ENCODE measurements around the gene ST6GAL2. TPM values are rescaled to one million over a fixed set of nuclear protein-coding genes. Genes with fewer than 3 reads are reported as not detected.

The ST6GAL2 gene
- total RNA-seq, 1 donor from 2014 or later: 0.45 TPM

DNA sequence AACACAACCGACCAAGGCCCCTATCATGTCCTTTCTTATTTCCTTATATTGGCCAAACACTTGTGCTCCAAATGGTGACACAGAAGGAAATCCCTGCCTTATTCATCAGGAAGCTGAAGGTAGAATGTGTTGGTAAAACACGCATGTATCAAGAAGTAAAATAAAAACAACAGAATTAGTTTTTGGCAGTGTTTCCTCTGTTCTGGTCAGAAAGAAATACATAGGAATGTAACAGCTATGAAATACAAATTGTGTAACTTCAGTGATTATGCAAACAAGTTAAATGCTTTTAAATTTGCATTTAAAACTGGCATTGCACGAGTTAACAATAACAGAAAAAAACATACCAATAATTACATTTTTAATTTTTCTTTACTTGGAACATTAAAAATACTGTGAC is 19.3 kb downstream of the ST6GAL2 start:
- no peak for DNase-seq (ENCODE audit: low spot score)

DNA sequence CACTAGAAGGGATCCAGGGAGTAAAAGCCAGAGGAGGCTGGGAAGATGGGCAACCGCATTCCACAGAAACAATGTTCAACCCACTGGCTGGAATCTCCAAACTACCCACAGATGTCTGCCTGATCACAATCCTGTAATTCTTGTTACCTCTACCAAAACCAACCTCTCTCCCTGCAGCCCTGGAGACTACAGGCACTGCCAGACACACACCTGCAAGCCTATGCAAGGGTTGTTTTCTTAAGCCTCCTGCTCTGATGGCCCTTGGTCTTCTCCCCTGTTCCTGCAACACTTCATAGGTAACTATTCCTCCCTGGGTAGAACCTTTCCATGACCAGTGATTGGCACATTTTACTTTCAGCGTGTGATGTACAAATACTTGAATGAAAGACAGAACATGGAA is 21.9 kb downstream of the ST6GAL2 start:
- no peak for DNase-seq (ENCODE audit: low spot score)

- no peak for DNase-seq (ENCODE audit: low spot score)
Observed at GRCh38 chr2:106863387-106863786, 22.6 kb downstream of the ST6GAL2 start.

DNA sequence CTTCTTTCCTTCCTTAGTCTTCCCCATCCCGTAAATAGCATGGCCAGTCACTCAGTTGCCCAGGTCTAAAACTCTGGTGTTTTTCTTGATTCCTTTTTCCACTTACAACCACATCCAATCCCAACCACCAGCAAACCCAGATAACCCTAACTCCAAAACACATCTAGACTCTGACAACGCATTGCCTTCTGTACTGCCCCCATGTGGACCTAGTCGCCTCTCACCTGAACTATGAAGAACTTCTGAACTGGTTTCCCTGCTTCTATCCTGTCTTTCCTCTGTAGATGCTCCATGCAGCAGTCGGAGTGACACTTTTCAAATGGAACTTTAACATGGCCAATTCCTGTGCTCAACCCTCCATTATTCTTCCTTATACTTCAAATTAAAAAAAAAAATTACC is 26.5 kb downstream of the ST6GAL2 start:
- no peak for DNase-seq (ENCODE audit: low spot score)

DNA sequence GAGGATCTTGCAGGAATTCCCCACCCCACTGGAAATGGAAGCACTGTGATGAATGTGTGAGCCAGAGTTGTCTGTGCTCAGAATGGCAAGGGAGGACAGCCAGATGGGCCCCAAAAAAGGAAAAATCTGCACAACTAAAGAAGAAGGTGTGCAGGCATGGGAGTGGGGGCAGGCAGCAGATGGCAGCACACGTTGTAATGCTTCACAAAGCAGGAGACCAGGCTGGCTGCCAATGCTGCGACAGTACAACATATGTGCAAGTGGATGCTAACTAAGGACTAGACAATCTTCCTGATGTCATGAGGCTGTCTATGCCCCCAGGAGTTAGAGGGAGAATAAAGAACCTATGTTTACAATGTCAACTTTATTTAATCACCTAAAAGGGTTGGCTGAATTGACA is 27.2 kb downstream of the ST6GAL2 start:
- no peak for DNase-seq (ENCODE audit: low spot score)

- no peak for DNase-seq (ENCODE audit: low spot score)
Observed at GRCh38 chr2:106857882-106858478, 28.0 kb downstream of the ST6GAL2 start.

- no peak for DNase-seq (ENCODE audit: low spot score)
Observed at GRCh38 chr2:106853631-106854030, 32.3 kb downstream of the ST6GAL2 start.

DNA sequence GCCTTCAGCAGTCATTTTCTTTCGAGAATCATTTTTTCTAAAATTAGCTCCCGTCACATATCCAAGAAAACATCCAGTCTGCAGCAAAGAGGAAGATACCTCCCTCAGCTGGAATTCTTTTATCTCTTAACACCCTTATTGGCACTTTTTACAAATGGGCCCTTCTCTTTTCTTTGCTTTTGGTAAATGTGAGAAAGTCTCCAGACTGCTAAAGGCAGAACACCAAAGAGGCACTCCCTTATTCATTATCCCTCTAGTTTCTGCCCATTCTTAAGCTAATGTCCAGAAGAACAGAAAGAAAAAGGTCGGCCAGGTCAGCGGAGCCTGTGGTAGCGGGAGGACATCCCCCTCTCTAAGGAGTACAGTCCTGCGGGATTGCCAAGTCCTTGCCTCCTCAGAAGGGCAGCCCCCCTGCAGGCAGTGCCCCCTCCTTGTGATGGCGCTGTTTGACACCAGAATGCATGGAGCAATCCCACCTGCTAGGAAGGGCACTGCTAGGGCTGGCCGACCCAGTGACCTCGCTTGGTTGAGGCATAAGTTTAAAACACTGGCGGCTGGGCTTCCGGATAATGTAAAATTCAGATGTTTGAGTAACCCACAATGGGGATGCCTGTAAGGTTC is 34.0 kb downstream of the ST6GAL2 start:
- DNase-seq (ENCODE audit: low spot score): no peak

GRCh38 chr2:106851087-106851874 is 34.7 kb downstream of the ST6GAL2 start:
- DNase-seq (ENCODE audit: low spot score): no peak

DNA sequence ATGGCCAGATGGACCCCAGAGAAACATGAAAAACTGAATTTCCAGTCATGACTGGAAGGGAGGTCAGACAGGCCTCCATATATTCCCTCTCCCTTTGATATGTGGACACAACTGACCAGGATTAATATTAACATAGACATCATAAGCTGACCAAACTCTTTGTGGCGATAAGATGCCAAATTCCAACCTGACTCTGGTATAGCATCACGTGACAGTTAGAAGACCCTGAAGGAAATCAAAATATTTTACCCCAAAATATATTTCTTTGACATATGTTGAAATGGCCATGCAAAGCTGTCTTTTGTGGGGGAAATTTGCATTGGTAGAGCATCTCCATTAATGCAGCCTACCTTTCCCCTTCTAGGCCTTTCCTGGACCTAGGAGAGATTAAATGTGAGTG is 36.7 kb downstream of the ST6GAL2 start:
- no peak for DNase-seq (ENCODE audit: low spot score)

GRCh38 chr2:106847366-106847765 is 38.6 kb downstream of the ST6GAL2 start:
- DNase-seq (ENCODE audit: low spot score): no peak

DNA sequence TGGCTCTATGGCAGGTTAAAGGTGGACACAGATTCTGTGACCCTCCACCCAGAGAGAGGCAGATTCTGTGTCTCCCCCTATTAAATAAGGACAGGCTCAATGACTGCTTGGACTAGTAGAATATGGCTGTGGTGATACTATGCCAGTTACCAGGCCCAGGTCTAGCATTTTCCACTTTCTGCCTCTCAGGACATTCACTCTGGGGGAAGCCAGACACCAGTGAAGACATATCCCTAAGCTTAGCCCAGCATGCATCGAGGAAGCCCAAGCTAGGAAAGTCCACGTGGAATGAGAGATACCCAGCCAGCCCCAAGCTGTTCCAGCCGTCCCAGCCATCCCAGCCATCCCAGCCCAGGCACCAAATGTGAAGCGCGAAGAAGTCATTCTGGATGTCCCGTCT is 40.3 kb downstream of the ST6GAL2 start:
- no peak for DNase-seq (ENCODE audit: low spot score)

DNA sequence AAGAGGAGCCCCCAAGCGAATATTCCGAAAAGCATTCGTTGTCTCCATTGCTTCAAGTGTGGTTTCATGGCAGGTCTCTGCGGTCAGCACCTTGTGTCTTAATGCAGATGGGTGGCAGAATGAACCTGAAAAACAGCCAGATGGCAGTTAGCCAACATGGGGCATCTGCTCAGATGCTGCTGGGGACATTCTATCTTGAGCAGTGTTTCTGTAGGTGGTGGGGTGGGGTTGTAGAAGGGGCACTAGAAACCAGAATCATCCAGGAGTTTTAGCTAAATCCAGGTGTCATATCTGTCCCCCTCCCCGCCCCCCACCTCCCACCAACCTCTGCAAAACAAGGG is 42.1 kb downstream of the ST6GAL2 start:
- DNase-seq (ENCODE audit: low spot score): no peak

DNA sequence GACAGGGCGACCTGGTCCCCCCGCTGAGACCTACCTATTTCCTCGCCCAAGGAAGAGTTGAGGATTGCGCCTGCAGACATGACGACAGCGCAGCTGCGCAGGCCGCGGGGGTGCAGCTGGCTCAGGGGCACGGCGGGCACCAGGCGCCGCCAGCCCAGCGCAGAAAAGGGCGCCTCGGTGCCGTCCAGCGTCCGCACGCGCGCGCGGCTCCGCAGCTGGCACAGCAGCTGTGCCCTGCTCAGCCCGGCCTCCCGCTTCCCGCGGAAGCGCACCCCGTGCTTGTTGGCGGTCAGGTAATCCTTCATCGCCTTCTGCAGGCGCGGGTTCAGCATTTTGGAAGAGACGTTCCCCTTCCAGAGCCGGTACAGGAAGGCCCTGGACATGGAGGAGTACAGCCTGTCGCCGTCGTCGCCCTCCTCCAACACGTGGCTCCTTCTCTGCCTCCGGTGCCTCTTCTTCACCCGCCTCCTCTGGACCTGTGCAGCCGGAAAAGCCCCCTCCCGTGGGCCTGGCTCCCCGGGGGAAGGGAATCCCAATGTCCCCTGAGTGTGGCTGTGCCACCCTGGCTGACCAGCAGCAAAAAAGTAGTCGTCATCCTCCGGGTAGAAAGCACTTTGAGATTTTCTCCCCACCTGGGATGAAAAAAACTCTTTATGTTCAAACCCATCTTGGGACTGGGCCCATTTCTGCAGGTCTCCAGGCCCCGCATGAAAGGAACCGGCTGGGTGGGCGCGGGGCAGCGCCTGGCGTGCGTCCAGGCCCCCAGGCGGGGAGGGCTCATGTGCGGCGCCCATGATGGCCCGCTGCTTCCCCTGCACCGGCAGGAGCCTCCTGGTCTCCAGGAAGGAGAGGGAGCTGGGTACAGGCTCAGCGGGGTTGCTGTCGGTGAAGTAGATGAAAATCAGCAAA is 42.7 kb downstream of the ST6GAL2 start:
- no peak for DNase-seq (ENCODE audit: low spot score)

GRCh38 chr2:106841886-106842645 is 43.9 kb downstream of the ST6GAL2 start:
- DNase-seq (ENCODE audit: low spot score): no peak

GRCh38 chr2:106840818-106841217 is 45.1 kb downstream of the ST6GAL2 start:
- no peak for DNase-seq (ENCODE audit: low spot score)

GRCh38 chr2:106839849-106840595 is 45.9 kb downstream of the ST6GAL2 start:
- no peak for DNase-seq (ENCODE audit: low spot score)

DNA sequence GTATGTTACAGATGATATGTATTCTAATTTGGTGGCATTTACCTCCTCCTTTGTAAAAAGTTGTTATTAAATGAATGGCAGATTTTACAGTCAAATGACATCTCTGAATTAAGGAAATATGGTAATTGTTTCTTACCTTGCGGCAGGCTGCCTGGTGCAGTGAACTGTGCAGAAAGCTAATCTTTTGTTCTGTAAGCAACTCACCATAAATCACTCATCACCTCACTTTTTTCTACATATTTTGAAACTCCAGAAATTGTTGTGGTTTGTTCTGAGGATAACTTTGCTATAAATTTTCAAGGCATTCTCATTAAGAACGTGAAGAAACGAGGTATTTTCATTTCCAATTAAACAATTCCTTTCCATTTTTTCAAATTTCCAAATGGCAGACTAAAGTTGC is 52.7 kb downstream of the ST6GAL2 start:
- no peak for DNase-seq (ENCODE audit: low spot score)

GRCh38 chr2:106831816-106832569 is 54.0 kb downstream of the ST6GAL2 start:
- DNase-seq (ENCODE audit: low spot score): no peak

Measured in mesenteric fat pad (tissue), 1 donor.